HG02938 (cell line): ENCODE results near the gene KCNV2.
"Not testable (repeated sequence)": the region's sequence is repeated elsewhere in the genome, so short reads cannot be mapped to it uniquely, and the experiment has no call there.

Experiments
- ATAC-seq: cut with Tn5 transposase; IDR thresholded peaks from one replicate; pipeline ENCODE4 v1.9.1; 2021; ENCODE audit warnings: mild to moderate bottlenecking, moderate library complexity; ENCODE audit not compliant: unreplicated experiment

Gene KCNV2

GRCh38 chr9:2717385-2717784 is at the start of gene KCNV2:
Gene KCNV2, plus strand, starts transcription at chr9:2717510. Its CDS starts 230 bp downstream, at chr9:2717740.
- ATAC-seq, result no peak

GRCh38 chr9:2673161-2673560 is 44.1 kb upstream of the KCNV2 start:
- ATAC-seq, result no peak

GRCh38 chr9:2674141-2674824 is 43.0 kb upstream of the KCNV2 start:
- no peak for ATAC-seq

GRCh38 chr9:2675834-2676233 is 41.5 kb upstream of the KCNV2 start:
- no peak for ATAC-seq

- no peak for ATAC-seq
These were observed 40.8 kb upstream of the KCNV2 start for GRCh38 chr9:2676466-2676865.

GRCh38 chr9:2677915-2678889 is 39.1 kb upstream of the KCNV2 start:
- ATAC-seq, result no peak

GRCh38 chr9:2679011-2679410 is 38.3 kb upstream of the KCNV2 start:
- no peak for ATAC-seq

- ATAC-seq, result no peak
These were observed 35.3 kb upstream of the KCNV2 start for GRCh38 chr9:2681981-2682380.

GRCh38 chr9:2686911-2687310 is 30.4 kb upstream of the KCNV2 start:
- ATAC-seq, result no peak

- ATAC-seq, result no peak
These were observed 28.7 kb upstream of the KCNV2 start for GRCh38 chr9:2688636-2689035.

- ATAC-seq, result no peak
These were observed 26.1 kb upstream of the KCNV2 start for GRCh38 chr9:2691212-2691611.

GRCh38 chr9:2691626-2692025 is 25.7 kb upstream of the KCNV2 start:
- no peak for ATAC-seq

- ATAC-seq, result no peak
These were observed 24.3 kb upstream of the KCNV2 start for GRCh38 chr9:2693056-2693455.

- ATAC-seq, result peak; percentile 71
These were observed 19.8 kb upstream of the KCNV2 start for GRCh38 chr9:2697492-2697891.

GRCh38 chr9:2700398-2700797 is 16.9 kb upstream of the KCNV2 start:
- ATAC-seq, result no peak

GRCh38 chr9:2700909-2701550 is 16.3 kb upstream of the KCNV2 start:
- no peak for ATAC-seq

GRCh38 chr9:2704504-2704903 is 12.8 kb upstream of the KCNV2 start:
- no peak for ATAC-seq

- ATAC-seq, result not testable (repeated sequence)
These were observed 10.1 kb upstream of the KCNV2 start for GRCh38 chr9:2707256-2707655.

GRCh38 chr9:2709645-2710101 is 7.6 kb upstream of the KCNV2 start:
- ATAC-seq, result peak; percentile 71

- no peak for ATAC-seq
These were observed 5.6 kb upstream of the KCNV2 start for GRCh38 chr9:2711716-2712115.

- no peak for ATAC-seq
These were observed 839 bp downstream of the KCNV2 start for GRCh38 chr9:2718001-2718697.
